Measurements from ENCODE around the gene ERICH2.

The ERICH2 gene

DNA sequence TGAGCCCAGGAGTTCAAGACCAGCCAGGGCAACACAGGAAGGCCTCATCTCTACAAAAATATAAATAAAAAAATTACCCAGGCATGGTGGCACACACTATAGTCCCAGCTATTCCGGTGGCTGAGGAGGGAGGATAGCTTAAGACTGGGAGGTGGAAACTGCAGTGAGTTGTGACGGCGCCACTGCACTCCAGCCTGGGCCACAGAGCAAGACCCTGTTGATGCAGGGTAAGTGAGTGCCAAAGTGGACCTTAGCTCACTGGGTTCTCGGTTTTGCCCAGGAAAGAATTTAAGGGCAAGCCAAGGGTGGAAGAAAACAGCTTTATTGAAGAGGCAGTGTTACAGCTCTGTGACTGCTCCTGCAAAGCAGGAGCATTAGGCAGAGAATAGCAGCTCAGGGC is 6.9 kb upstream of the ERICH2 start:
- no peak for DNase-seq

DNA sequence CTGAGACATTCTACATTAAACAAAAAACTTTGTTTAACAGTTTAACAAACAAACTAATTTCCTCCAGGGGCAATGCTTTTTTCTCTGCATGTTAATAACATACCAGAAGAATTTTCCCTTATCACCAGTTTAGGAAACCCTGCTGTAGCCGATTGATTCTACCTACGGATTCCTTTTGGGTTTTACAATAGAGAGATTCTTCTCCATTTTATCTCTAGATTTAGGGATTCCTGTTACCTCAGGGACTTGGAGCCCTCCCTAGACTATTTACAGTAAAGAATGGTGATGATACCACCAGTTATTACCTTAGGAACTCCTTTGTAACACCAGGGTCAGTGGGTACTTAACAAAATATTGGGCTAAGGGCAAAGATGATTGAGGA is 5.3 kb upstream of the ERICH2 start:
- no peak for DNase-seq

DNA sequence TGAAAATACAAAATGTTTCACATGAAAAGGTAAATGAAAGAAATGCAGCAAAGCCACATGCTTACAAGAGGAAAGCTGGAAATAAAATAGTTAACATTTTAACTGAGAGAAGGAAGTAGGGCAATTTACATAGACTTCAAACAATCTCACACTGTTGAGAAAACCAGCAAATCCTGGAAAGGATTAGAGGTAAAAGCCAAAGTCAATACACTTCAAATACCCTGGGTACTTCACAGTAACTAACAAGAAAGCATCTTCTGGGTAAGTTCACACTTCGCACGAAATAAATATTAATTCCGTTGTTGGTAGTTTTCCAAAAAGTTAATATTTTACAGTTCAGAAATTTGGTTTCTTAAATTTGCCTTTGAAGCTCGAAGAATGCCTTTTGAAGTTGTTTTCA is 3.5 kb upstream of the ERICH2 start:
- DNase-seq, result peak; percentile 87

DNA sequence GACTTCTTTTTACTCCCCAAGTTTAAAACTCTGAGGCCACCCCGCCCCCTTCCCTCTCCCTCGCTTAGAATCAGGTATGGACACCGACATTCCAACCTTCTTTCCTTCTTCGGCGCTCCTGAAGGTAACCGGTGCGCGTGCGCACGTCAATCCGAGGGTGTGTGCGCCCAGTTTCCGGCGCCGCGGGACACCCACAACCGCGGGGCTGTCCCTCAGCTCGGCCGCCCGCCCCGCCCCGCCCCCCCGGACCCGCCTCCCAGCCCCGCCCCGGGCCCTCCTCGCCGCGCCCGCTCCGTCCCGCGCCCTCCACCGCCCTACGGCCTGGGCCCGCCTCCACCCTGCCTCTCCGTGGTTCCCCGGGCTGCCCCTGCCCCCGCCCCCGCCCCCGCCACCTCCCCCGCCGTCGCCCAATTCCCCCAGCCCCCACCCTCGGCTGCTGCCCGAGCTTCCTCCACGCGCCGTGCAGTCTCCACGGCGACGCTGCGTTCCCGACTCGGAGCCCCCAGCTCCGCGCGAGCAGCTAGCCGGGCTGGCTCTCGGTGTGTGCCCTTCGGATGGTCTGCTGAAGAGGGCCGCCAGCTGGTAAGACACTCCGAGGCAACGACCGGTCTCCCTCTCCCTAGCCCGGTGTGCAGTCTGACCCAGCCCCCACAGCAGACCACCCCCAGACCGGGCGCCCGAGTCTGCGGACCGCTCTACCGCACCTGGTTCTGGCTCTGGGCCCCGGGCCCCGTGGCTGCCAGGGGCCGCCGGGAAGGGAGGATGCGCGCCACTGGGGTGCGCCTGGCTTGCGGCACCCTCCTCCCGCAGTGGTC is 635 bp downstream of the ERICH2 start:
- peak; percentile 98 for DNase-seq

DNA sequence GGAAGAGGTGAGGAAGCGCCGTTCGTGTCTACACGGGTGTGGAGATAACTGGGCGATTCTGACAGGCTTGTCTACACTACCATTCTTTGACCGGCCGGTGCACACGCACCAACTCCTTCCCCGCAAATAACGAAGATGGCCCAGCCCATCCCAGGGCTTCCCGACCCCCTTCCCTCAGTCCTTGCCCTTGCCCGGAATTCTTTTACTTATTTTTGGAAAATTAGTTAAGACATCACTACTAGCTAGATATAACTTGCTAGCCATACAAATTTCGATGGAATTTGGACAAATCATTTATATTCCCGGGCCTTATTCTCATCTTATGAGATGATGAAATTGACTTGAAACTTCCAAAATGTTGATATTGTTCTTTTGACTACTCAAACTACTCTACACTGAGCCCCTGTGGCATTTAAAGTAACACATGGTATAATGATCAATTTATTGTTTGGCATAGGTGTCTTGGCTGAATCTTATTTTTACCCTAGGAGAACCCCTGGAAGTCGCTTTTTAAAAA is 1.3 kb downstream of the ERICH2 start:
- DNase-seq, result no peak

DNA sequence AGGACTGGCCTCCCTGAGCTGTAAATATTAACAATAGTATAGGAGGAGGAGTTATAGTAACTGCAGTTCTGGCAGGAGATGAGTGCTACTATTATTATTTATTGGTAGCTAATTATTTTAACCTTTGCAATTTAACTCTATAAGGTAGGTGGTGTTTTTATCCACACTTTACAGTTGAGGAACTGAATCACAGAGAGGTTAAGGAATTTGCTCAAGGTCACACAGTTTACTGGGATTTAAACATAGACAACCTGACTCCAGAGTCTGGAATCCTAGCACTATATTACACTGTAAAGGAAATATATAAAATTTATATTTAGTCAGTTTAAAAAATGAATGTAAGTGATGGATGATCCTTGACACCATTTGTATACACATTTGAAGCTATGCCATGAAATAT is 2.1 kb downstream of the ERICH2 start:
- no peak for DNase-seq

DNA sequence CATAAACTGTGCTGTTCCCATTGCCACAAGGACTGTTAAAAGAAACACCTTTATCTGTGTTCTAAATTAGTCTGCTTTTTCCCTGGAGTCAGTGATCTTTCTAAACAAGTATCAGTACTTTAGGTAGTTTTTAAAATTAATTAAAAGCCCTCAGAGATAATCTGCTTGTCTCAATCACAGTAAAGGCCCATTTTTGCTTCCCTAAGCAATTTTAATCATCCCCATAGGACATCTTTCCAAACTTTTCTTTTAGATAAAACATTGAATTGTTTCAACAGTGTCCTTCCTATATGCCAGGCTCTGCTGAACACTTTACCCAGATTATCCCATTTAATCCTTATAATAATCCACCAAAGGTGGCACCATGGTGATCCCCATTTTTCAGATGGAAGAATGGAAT is 3.9 kb downstream of the ERICH2 start:
- no peak for DNase-seq

DNA sequence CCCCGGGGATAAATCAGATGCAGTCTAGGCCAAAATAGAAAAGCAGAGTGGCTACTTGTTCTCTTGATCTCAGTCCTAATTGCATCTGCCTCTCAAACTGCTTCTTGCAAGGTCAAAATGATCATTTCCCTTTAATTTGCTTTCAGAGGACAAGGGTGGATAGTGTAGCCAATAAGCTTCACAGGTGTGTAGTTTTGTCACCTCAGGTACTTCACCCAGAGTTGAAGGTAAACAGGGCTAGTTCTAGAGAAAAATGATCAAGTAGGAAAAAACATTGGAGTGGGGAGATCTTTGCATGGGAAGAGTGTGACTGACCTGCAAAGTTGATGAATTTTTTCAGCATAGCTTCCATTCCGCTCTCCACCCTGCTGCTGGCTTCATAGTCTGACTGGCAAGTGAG is 8.7 kb downstream of the ERICH2 start:
- DNase-seq, result peak; percentile 52

DNA sequence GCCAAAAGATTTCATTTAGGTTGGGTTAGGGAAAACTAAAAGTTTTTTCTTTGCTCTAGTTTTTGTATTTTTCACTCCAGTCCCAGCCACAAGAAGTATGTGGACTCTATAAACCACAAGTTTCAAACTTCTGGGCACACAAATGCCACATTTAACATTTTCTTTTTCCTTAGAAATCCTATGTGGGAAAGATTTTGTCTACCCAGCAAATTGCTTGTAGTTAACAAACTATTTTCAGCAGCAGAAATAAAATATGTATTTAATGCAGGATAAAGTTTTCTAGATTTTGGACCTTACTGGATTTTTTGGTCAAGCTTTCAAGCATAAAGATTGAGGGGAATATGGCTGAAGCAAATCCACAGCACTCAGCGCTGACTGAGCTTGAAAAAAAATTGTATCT is 9.1 kb downstream of the ERICH2 start:
- DNase-seq, result no peak

DNA sequence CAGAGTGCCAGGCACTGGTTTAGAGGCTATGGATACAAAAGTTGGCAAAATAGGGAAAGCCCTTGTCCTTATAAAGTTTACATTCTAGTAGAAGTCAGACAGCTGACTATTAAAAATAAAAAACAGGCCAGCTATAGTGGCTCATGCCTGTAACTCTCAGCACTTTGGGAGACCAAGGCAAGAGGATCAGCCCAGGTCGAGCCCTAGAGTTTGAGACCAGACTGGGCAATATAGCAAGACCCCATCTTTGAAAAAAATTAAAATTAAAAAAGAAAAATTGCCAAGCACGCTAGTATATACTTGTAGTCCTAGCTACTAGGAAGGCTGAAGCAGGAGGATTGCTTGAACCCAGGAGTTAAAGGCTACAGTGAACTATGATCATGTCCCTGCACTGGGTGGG is 12.5 kb downstream of the ERICH2 start:
- DNase-seq, result no peak

DNA sequence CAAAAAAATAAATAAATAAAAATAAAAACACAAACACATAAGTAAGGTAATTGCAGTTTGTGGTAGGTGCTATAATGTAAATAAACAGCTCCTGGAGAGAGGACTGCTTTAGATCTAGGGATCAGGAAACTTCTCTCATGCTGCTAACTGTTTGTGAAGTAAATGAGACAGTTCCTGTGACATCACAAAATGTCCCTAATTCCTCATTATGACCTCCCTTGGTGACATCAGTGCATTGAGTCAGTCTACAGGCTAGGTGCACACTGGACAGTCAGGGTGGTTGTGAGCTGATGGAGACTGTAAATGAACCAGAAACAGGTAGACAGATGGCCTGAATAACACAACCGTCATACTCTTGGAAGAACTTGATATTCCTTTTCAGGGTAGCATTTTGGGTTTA is 13.4 kb downstream of the ERICH2 start:
- DNase-seq, result no peak

DNA sequence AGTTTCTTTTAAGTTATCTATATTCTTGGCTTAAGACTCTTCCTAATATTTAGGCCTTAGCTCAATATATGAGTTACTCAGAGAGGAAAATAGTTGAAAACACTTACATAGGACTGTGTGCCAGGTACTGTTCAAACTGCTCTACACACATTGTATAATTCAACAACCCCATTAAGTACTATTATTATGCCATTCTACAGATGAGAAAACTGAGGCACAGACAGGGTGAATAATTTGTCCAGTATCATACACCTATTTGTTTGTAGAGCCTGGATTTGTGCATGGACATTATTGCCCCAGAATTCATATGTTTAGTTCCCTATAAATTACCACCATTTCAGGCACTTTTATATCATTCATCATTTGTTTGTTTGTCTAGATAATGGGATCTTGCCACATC is 28.8 kb downstream of the ERICH2 start:
- DNase-seq, result no peak

DNA sequence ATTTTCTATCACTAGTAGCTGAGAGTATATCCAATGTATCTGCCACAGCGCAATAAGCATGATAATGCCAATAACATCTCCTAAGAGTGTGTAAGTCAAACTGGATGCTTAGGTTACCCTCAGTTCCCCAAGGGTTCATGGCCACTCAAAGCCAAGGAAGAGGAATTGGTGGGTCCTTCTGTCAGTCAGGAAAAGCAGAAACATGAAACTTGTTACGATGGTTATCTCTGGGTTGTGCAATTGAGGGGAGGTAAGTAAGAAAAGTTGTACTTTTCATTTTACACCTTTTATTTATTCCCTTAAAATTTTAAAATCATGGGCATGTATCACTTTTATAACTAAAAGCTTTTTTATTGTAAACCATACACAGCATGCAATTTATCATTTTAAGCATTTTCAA is 36.4 kb downstream of the ERICH2 start:
- DNase-seq, result no peak

DNA sequence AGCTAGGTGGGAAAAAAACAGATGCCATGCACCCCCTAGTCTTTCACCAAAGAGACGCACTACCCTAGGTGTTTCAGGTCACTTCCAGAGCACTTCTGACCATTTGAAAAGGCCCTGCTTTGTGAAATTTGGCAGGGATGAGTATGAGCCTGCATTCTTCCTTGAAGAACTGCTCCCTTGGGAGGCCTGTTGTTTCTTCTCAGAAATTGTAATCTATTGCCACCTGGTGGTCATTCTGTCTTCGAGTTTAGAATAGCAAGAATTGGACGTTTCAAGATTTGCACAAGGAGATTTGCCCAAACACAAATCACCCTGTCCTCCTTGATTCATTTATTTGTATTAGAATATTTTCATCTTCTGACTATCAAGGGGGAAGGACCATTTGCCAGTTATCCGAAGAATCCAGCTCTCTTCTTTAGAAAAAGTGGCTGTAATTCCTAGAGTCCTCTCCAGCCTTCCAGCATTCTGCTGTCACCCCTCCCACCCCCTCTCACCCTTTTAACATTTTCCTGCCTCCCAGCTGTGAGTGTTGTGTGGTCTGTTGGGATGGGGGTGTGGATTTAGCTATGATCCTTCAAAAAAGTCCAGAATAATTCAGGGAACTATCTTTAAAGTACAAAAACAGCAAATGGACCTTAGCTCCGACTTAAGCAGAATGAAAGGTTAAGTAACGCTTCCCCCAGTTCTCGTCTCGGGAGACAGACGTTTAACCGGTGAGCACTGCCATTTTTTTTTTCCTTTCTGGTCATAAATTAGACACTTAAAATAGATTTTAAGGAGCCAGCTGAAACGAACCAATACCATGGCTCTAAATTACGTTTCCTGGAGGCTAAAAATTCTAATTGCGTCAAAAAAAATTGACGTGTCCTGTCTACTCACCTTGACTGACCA is 42.8 kb downstream of the ERICH2 start:
- DNase-seq, result peak; percentile 95

DNA sequence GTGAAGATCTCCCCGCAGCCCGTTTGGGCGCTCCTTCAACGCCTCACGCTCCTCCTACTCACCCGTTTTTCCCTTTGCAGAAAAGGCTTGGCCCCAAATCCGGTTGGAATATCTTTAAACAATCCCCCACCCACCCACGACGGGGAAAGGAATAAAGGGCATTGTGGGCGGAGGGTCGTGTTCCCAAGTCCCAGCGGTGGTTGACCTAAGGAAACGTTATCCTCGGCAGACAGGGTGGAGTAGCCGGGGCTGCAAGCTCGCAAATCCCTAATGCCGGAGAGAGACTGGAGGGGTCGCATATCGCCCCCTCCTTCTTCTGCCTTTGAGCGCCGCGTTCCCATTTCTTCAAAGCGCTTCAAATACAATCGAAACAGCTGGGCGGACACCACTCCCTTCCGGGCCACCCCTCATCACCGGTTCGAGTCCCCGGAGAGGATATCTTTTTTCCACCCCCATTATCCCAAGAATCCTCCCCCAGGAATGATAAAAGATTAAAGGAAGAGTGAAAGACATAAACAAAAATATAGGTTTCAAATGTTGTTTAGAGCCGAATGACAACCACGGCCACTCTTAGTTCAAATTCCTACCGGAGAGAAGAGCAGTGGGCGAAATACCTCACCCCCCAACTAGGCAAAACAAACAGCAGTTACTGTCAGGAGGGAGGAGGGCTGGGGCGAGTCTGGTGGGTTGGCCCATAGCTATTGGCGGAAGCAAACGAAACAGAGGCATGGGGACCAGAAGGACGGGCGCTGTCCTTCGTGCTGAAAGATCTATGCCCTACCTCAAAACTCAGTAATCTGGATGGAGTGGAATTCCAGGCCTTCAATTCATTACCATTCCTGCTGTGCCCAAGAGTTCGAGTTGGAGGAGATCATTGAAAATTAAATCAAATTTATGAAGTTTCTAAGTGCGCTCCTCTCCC is 43.7 kb downstream of the ERICH2 start:
- DNase-seq, result peak; percentile 80

DNA sequence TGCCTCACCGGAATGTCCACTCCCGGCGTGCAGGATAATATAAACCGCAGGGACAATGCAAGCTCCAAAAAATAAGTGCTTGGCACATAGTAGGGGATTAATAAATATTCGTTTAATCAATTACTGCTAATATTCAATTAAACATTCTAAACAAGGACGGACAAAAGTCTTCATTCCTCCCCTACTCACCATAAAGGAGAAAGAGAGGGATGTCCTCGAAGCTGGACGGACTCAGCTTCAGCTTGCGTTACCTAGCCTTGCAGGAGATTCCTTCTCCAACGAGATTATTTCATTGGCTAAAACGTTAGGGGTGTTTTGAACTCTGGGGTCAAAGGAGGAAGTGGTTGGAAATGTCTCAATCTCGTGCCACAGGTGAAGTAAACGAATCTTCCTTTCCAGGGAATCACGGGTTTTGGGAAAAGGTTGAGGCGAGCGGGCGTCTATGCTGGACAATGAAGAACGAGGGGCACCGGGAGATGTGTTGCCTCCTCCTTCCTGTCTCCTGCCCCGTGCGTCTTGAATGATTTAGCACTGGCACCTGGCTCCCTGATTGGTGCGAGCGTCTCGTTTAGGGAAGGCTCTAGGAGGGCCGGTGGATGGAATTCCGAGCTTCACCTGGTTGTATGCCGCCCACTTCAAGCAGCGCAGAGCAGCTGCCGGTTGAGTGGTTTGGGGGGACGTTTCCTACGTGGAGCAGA is 44.5 kb downstream of the ERICH2 start:
- peak; percentile 89 for DNase-seq

DNA sequence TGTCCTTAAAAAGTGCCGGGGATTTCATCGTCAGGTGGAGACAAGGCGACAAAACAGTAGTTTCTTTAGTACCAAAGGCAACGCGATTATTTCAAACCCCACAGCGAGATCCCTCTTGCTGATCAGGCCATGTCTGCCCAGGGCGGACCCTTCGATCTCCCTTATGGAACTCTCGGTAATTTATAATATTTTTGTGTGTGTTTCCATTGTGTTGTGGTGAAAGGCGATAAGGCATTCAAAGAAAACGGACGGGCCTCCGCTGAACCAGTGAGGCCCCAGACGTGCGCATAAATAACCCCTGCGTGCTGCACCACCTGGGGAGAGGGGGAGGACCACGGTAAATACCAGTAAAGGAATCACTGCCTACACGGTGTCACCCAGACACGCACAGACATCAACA is 45.1 kb downstream of the ERICH2 start:
- peak; percentile 91 for DNase-seq

DNA sequence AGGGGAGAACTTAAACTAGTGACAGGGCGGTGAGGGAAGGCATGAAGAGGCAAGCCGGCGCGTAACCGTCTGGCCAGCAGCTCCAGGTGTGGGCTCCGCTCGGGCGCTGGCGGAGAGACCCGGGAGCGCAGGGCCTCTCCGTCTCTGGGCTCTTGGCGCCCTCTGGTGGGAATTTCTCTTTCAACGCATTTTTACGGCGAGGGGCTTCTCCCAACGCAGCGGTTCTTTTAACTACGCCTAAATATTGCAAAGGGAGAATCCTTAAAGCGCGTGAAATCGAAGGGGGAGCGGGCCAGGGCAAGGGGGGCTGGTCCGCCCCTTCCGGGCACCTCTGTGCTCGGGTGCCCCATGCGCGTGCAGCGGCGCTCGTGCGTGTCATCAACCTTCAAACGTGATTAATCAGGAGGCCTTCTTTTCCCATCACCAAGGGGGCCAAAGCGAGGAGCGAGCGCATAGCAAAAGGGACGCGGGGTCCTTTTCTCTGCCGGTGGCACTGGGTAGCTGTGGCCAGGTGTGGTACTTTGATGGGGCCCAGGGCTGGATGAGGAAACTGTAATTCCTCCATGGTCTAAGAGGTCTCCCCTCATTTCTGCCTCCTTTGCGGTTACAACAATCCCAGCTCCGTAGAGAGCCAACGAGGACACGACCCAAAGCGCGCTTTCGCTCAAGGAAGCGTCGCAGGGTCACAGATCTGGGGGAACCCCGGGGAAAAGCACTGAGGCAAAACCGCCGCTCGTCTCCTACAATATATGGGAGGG is 45.7 kb downstream of the ERICH2 start:
- DNase-seq, result peak; percentile 98

DNA sequence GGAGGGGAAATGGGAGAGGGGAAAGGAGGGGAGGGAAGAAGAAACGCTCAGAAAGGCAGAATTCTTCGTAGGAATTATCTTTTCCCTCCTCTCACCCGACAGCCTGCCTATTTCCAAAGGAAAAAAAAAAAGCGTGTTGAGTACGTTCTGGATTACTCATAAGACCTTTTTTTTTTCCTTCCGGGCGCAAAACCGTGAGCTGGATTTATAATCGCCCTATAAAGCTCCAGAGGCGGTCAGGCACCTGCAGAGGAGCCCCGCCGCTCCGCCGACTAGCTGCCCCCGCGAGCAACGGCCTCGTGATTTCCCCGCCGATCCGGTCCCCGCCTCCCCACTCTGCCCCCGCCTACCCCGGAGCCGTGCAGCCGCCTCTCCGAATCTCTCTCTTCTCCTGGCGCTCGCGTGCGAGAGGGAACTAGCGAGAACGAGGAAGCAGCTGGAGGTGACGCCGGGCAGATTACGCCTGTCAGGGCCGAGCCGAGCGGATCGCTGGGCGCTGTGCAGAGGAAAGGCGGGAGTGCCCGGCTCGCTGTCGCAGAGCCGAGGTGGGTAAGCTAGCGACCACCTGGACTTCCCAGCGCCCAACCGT is 46.4 kb downstream of the ERICH2 start, which contains the start of gene GAD1:
TSS of gene GAD1 (plus strand) at position 384 of the 589 bp plus-strand sequence. CDS start 1,705 bp downstream, outside the sequence.
- peak; percentile 100 for DNase-seq

DNA sequence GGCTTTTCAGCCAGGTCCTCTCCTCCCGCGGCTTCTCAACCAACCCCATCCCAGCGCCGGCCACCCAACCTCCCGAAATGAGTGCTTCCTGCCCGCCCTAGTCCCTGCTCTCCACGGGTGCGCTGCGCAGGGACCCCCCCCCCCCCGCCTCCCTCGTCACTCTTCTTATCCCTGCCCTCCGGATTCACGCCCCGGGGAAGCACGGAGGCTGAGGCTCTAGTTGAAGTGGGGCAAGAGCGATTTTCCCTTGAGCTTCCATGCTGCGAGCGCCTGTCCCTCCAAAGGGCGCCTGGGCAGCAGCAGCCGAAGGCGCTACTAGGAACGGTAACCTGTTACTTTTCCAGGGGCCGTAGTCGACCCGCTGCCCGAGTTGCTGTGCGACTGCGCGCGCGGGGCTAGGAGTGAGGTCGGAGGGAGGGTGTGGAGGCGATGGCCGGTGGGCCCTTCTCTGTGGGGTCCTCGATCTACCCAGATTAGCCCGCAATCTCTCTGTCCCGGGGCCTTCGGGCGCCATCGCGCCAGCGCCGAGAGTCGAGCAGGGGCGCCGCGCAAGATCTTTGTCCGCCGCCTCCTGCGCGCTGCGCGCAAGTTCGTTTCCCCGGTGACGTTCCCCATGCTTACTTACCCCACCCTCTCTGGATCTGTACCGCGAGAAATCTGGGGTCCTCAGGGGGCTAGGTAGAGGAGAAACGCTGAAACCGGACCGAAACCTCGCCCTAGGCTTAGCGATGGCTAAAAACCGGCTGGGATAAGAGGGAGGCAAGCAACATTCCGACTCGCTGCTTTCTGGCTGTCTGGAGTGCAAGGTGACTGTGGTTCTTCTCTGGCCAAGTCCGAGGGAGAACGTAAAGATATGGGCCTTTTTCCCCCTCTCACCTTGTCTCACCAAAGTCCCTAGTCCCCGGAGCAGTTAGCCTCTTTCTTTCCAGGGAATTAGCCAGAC is 47.2 kb downstream of the ERICH2 start:
- peak; percentile 92 for DNase-seq

All from DMS53 (cell line).